Body of pancreas (tissue), 4 donors: Measurements from ENCODE around the gene MROH9.

Experiments used
- POLR2A ChIP-seq, 3 donors: fragments of 450-650 bp; IDR thresholded peaks; one replicate each; pipeline ENCODE4 v1.6.1; 2016; ENCODE audit warnings: antibody characterized with exemption in 3 of 3, mild to moderate bottlenecking in 2 of 3
- TF ChIP-seq, protein P1 (sequence below), 7 experiments: fragments of 450-650 bp in 4 of 7; fragments of 200-600 bp in 3 of 7; sonication (generic) in 3 of 7; IDR thresholded peaks; one replicate each; pipeline ENCODE4 v1.5.1; 2016 to 2019; ENCODE audit warnings: antibody characterized with exemption in 7 of 7

DNA sequence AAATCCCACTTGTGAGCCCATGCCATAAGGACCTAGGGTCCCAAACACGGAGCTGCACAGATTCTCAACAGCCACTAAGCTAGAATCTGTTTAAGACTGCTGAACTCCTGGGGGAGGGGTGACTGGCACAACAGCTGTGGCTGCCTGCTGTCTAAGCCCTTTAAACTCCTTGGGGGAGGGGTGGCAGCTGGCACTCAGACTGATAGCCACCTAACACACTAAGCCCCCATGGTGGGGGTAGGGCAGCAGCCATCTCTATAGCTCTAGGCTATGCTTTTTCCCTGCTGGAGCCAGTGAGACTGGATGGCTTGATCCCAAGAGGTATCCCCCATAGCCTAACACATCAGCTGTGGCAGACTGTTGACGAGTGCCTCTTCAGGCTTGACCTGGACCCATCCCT lies 82.1 kb downstream of the MROH9 start:
- TF ChIP-seq, protein P1, sequence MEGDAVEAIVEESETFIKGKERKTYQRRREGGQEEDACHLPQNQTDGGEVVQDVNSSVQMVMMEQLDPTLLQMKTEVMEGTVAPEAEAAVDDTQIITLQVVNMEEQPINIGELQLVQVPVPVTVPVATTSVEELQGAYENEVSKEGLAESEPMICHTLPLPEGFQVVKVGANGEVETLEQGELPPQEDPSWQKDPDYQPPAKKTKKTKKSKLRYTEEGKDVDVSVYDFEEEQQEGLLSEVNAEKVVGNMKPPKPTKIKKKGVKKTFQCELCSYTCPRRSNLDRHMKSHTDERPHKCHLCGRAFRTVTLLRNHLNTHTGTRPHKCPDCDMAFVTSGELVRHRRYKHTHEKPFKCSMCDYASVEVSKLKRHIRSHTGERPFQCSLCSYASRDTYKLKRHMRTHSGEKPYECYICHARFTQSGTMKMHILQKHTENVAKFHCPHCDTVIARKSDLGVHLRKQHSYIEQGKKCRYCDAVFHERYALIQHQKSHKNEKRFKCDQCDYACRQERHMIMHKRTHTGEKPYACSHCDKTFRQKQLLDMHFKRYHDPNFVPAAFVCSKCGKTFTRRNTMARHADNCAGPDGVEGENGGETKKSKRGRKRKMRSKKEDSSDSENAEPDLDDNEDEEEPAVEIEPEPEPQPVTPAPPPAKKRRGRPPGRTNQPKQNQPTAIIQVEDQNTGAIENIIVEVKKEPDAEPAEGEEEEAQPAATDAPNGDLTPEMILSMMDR (IDR thresholded peaks at IDR 0.05) = no peak
- TF ChIP-seq POLR2A (IDR thresholded peaks at IDR 0.05) = no peak
